ENCODE measurements around the gene MYO18B. TPM values are rescaled to one million over a fixed set of nuclear protein-coding genes. Genes with fewer than 3 reads are reported as not detected.

MYO18B gene
- total and polyA plus RNA-seq, 8 donors = 0.05 to 0.47 (median 0.14) TPM

- TF ChIP-seq CTCF (IDR thresholded peaks at IDR 0.05) = no peak
- no peak for FAIRE-seq
- Histone ChIP-seq H3K36me3 (no peaks in the 10 kb centered on the region), H3K27me3 (peaks cover 0 to 2% (median under 1%) of the 10 kb centered on the region in 4 donors), H3K4me3 (no peak overlapping the region), H3K4me1 (no peaks in the 10 kb centered on the region), H3K27ac (no peak overlapping the region), H3K9me3 (no peaks in the 10 kb centered on the region)
- DNase-seq = no peak
- ATAC-seq = no peak
- 39 to 44% methylated on average over 2 of the region's 2 CpGs for WGBS, 2 donors
- intact Hi-C loops (cut with DNase I) = no loop called here
Observed at GRCh38 chr22:25908755-25909154, 166.8 kb downstream of the MYO18B start.

- TF ChIP-seq CTCF (IDR thresholded peaks at IDR 0.05) = no peak
- WGBS, 2 donors = 22 to 24% methylated on average over 7 of the region's 7 CpGs
- intact Hi-C loops (cut with DNase I) = no loop called here
- peaks cover 0 to 2% (median 0%) of the 10 kb centered on the region in 4 donors for H3K27me3 ChIP-seq
- H3K4me3 ChIP-seq = no peak overlapping the region
- no peak for ATAC-seq
- H3K9me3 ChIP-seq = no peaks in the 10 kb centered on the region
- DNase-seq = no peak
- no peaks in the 10 kb centered on the region for H3K4me1 ChIP-seq
- no peaks in the 10 kb centered on the region for H3K36me3 ChIP-seq
- no peak for FAIRE-seq
- H3K27ac ChIP-seq = no peak overlapping the region
Observed at GRCh38 chr22:25909614-25910387, 167.8 kb downstream of the MYO18B start.

- no peak for FAIRE-seq
Observed at GRCh38 chr22:25911243-25911972, 169.4 kb downstream of the MYO18B start.

GRCh38 chr22:25919452-25919851 is 177.5 kb downstream of the MYO18B start:
- Histone ChIP-seq H3K36me3 (no peaks in the 10 kb centered on the region), H3K9me3 (no peaks in the 10 kb centered on the region), H3K4me3 (no peak overlapping the region), H3K27me3 (peaks cover 0 to 15% (median 1%) of the 10 kb centered on the region in 4 donors), H3K4me1 (no peaks in the 10 kb centered on the region), H3K27ac (no peak overlapping the region)
- intact Hi-C loops (cut with DNase I) = no loop called here
- no peak for FAIRE-seq
- DNase-seq = no peak
- ATAC-seq = no peak
- 15 to 18% methylated on average over 4 of the region's 4 CpGs for WGBS, 2 donors
- no peak for TF ChIP-seq CTCF (IDR thresholded peaks at IDR 0.05)

More at GRCh38 chr22:25911243-25911972, 169.4 kb downstream of the MYO18B start:
- Histone ChIP-seq H3K36me3 (no peaks in the 10 kb centered on the region), H3K4me1 (no peaks in the 10 kb centered on the region), H3K4me3 (no peak overlapping the region), H3K9me3 (no peaks in the 10 kb centered on the region), H3K27me3 (peaks cover 0 to 3% (median 1%) of the 10 kb centered on the region in 4 donors), H3K27ac (no peak overlapping the region)
- intact Hi-C loops (cut with DNase I) = no loop called here
- no peak for DNase-seq
- TF ChIP-seq CTCF (IDR thresholded peaks at IDR 0.05) = no peak
- ATAC-seq = no peak
- 51 to 64% methylated on average over 7 of the region's 7 CpGs for WGBS, 2 donors
